SK-N-SH (cell line): ENCODE data around the gene CD86. TPM values are rescaled to one million over a fixed set of nuclear protein-coding genes. Genes with fewer than 3 reads are reported as not detected.

Source experiments
- CTCF ChIA-PET: fragments of 300-600, 350-600 bp; formaldehyde crosslinking; extraction: SDS; loops from one replicate; lab custom pipeline; 2021; lab: Yijun Ruan, JAX
- POLR2A ChIA-PET: fragments of 350-600 bp; sonication (Branson Sonifier 250); formaldehyde crosslinking; extraction: SDS; loops from one replicate; lab custom pipeline; 2020; ENCODE audit warnings: antibody characterized with exemption, inconsistent platforms; lab: Yijun Ruan, JAX
- DNase-seq: peaks from one replicate; pipeline ENCODE4 v3.0.0; 2012
- H2AFZ ChIP-seq: fragments of 200-600 bp; sonication (generic); 2 replicates; pipeline ENCODE4 v1.8.1; 2016; ENCODE audit warnings: antibody characterized with exemption, mild to moderate bottlenecking, low read depth
- H3F3A ChIP-seq: fragments of 200-600 bp; sonication (generic); replicated peaks from 2 replicates; pipeline ENCODE3; 2016; ENCODE audit warnings: antibody characterized with exemption, mild to moderate bottlenecking; ENCODE audit not compliant: insufficient read depth
- H3K27ac ChIP-seq, 2 experiments: fragments of 200-500 bp in 1 of 2; fragments of 200-600 bp in 1 of 2; sonication (Bioruptor generic) in 1 of 2; sonication (generic), shearing (Covaris generic) in 1 of 2; 2 replicates each; pipeline versions ENCODE4 v1.5.1 to v1.6.1; 2014 to 2016; ENCODE audit warnings: low read depth in 2 of 2, inconsistent platforms in 1 of 2, low read length in 1 of 2, mild to moderate bottlenecking in 1 of 2, mixed read lengths in 1 of 2
- H3K27me3 ChIP-seq: fragments of 200-600 bp; sonication (generic), shearing (Covaris generic); 2 replicates; pipeline ENCODE4 v1.6.1; 2016; ENCODE audit warnings: mixed run types; ENCODE audit not compliant: insufficient read depth
- H3K36me3 ChIP-seq, 2 experiments: fragments of 200-500 bp in 1 of 2; fragments of 200-600 bp in 1 of 2; sonication (Bioruptor generic) in 1 of 2; sonication (generic) in 1 of 2; replicated peaks in 1 of 2; 2 replicates each; pipeline versions ENCODE3 to v1.5.1; 2014 to 2016; ENCODE audit warnings: low read length in 1 of 2, mild to moderate bottlenecking in 1 of 2; ENCODE audit not compliant: insufficient read depth in 2 of 2, control insufficient read depth in 1 of 2
- H3K4me1 ChIP-seq, 2 experiments: fragments of 200-500 bp in 1 of 2; fragments of 200-600 bp in 1 of 2; sonication (Bioruptor generic) in 1 of 2; sonication (generic), shearing (Covaris generic) in 1 of 2; 2 replicates each; pipeline versions ENCODE4 v1.5.1 to v1.6.1; 2014 to 2016; ENCODE audit warnings: low read depth in 1 of 2, low read length in 1 of 2, mixed run types in 1 of 2; ENCODE audit not compliant: insufficient read depth in 2 of 2, control insufficient read depth in 1 of 2
- H3K4me2 ChIP-seq: fragments of 200-600 bp; sonication (generic), shearing (Covaris generic); 2 replicates; pipeline ENCODE4 v1.6.1; 2017; ENCODE audit warnings: mixed run types
- H3K4me3 ChIP-seq, 2 experiments: fragments of 200-500 bp in 1 of 2; fragments of 200-600 bp in 1 of 2; sonication (Bioruptor generic) in 1 of 2; sonication (generic), shearing (Covaris generic) in 1 of 2; 2 replicates each; pipeline versions ENCODE4 v1.5.1 to v1.8.1; 2014 to 2016; ENCODE audit warnings: low read depth in 2 of 2, inconsistent platforms in 1 of 2, low read length in 1 of 2, mild to moderate bottlenecking in 1 of 2, mixed read lengths in 1 of 2, moderate library complexity in 1 of 2
- H3K79me2 ChIP-seq: fragments of 200-600 bp; sonication (generic); 2 replicates; pipeline ENCODE4 v1.8.1; 2017; ENCODE audit warnings: mild to moderate bottlenecking; ENCODE audit not compliant: insufficient read depth
- H3K9ac ChIP-seq: fragments of 200-600 bp; sonication (generic); 2 replicates; pipeline ENCODE4 v1.6.1; 2017; ENCODE audit warnings: mixed run types
- H3K9me2 ChIP-seq: fragments of 200-600 bp; sonication (generic); 2 replicates; pipeline ENCODE4 v1.6.1; 2017; ENCODE audit warnings: mixed run types
- H3K9me3 ChIP-seq: fragments of 200-600 bp; sonication (generic); 2 replicates; pipeline ENCODE4 v1.6.1; 2017; ENCODE audit warnings: mixed run types, mild to moderate bottlenecking, moderate library complexity
- H4K20me1 ChIP-seq: fragments of 200-600 bp; sonication (generic); 2 replicates; pipeline ENCODE4 v1.6.1; 2017; ENCODE audit warnings: mild to moderate bottlenecking, mixed run types; ENCODE audit not compliant: insufficient read depth
- CHD2 ChIP-seq: fragments of 150-350 bp; IDR thresholded peaks from 2 replicates; pipeline ENCODE4 v1.6.1; 2018; ENCODE audit warnings: low read length; ENCODE audit not compliant: partially characterized antibody
- ELF1 ChIP-seq: IDR thresholded peaks from 2 replicates; pipeline ENCODE4 v1.4.0; 2012
- FOXM1 ChIP-seq: IDR thresholded peaks from 2 replicates; pipeline ENCODE4 v1.4.0; 2012; ENCODE audit warnings: low read depth, mild to moderate bottlenecking
- JUND ChIP-seq: IDR thresholded peaks from 2 replicates; pipeline ENCODE4 v1.4.0; 2012
- MEF2A ChIP-seq: IDR thresholded peaks from 2 replicates; pipeline ENCODE4 v1.4.0; 2012; ENCODE audit warnings: low read depth, borderline replicate concordance
- MXI1 ChIP-seq: IDR thresholded peaks from 2 replicates; pipeline ENCODE4 v1.6.1; 2012; ENCODE audit warnings: mild to moderate bottlenecking, low read depth, low read length, improper control_type of control experiment
- NFIC ChIP-seq: IDR thresholded peaks from 2 replicates; pipeline ENCODE4 v1.4.0; 2012; ENCODE audit warnings: borderline replicate concordance
- RAD21 ChIP-seq: IDR thresholded peaks from 2 replicates; pipeline ENCODE4 v1.6.1; 2012; ENCODE audit warnings: mild to moderate bottlenecking, low read length
- RCOR1 ChIP-seq: fragments of 150-350 bp; IDR thresholded peaks from 2 replicates; pipeline ENCODE4 v1.6.1; 2017; ENCODE audit warnings: antibody characterized with exemption, low read length
- RFX5 ChIP-seq: IDR thresholded peaks from 2 replicates; pipeline ENCODE4 v1.6.1; 2012; ENCODE audit warnings: mild to moderate bottlenecking, improper control_type of control experiment, low read length
- RXRA ChIP-seq: IDR thresholded peaks from 2 replicates; pipeline ENCODE4 v1.4.0; 2012; ENCODE audit warnings: low read depth, mild to moderate bottlenecking, borderline replicate concordance
- SIN3A ChIP-seq: IDR thresholded peaks from 2 replicates; pipeline ENCODE4 v1.6.1; 2012; ENCODE audit warnings: low read depth, mild to moderate bottlenecking, low read length, moderate library complexity, borderline replicate concordance
- YY1 ChIP-seq: IDR thresholded peaks from 2 replicates; pipeline ENCODE4 v1.4.0; 2012; ENCODE audit warnings: low read depth, mild to moderate bottlenecking
- WGBS: methylation state at CpG from one replicate; pipeline ENCODE4 v1.1.6; 2017; ENCODE audit warnings: low lambda C conversion rate; 5-methylcytosine and 5-hydroxymethylcytosine counted together
- polyA plus RNA-seq, 3 experiments: library from polyadenylated mRNA; depleted of rRNA; stranded (reverse); fragments of >200 nt; gene quantifications; 2 replicates each; pipeline ENCODE4 v1.2.3, GENCODE V29; 2012
- TF ChIP-seq, protein P1 (sequence below): IDR thresholded peaks from 2 replicates; pipeline ENCODE4; 2012
- TF ChIP-seq, protein P2 (sequence below): fragments of 150-350 bp; IDR thresholded peaks from 2 replicates; pipeline ENCODE4 v1.6.1; 2016; ENCODE audit warnings: mild to moderate bottlenecking, low read depth, low read length
- TF ChIP-seq, protein P3 (sequence below): IDR thresholded peaks from 2 replicates; pipeline ENCODE4 v1.6.1; 2012; ENCODE audit warnings: mild to moderate bottlenecking, low read depth, low read length, moderate library complexity
- TF ChIP-seq, protein P4 (sequence below): fragments of 200-600 bp; sonication (generic); IDR thresholded peaks from 2 replicates; pipeline ENCODE4 v1.6.1; 2017; ENCODE audit warnings: antibody characterized with exemption, mild to moderate bottlenecking, moderate library complexity

Gene CD86
- polyA plus RNA-seq, 1 of the 3 experiments (the other 2 are of a cell fraction) = not detected

DNA sequence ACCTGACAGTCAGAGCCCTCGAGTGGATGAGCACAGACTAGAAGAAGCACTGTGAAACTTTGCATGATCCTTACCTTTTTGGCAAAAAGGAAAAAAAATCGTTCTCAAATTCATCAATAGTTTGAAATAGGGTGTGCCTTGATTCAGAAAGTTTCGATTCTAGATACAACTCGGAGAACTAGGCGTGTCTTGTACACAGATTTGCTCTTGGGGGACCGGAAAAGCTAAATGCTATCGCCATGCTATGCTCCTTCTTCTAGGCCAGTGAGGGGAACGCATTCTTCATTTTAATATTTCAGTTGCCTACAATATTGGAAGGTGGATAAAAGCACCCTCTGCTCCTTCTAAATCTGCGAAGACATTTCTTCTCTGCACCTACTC is 25.0 kb downstream of the CD86 start (continued):
- TF ChIP-seq MXI1 (no peak), RAD21 (no peak)
- TF ChIP-seq, protein P1, sequence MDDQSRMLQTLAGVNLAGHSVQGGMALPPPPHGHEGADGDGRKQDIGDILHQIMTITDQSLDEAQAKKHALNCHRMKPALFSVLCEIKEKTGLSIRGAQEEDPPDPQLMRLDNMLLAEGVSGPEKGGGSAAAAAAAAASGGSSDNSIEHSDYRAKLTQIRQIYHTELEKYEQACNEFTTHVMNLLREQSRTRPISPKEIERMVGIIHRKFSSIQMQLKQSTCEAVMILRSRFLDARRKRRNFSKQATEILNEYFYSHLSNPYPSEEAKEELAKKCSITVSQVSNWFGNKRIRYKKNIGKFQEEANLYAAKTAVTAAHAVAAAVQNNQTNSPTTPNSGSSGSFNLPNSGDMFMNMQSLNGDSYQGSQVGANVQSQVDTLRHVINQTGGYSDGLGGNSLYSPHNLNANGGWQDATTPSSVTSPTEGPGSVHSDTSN = no peak

DNA sequence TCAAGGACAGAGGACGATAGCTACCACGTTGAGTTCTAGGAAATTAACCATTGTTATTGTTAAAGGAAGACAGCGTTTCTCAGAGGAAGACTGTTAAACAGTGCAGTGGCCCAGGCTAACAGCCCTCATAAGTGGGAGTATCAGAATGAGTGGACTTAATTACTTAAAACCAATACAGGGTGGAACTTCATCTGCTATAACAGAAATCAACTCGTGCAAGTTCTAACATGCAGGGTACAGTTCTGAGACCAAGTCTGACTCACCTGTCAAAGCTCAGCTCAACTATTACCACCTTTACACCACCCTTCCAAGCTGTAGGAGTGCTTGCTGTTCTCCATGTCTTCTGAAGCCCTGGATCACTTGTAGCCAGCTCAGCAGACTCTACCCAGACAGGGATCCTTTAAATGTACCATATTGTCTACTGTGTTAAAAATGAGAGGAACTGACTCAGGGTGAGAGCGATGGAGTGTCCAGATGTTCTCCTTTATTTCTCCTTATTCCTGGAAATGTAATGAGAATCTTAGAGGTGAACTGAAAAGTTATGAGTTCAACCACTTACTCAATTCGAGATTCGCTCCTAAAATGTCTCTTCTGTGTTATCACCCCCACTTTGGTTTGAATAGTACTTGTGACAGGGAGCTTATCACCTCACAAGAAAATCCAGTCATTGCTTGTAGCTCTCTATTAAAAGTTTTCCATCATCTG is 26.5 kb downstream of the CD86 start:
- Histone ChIP-seq H2AFZ (no peak overlapping the region), H3K9ac (no peak overlapping the region), H3K27me3 (peaks cover 23% of the 10 kb centered on the region), H3F3A (no peaks in the 10 kb centered on the region), H3K4me3 (no peak overlapping the region), H3K4me1 (no peaks in the 10 kb centered on the region), H3K9me2 (no peaks in the 10 kb centered on the region), H3K27ac (no peak overlapping the region), H3K36me3 (no peaks in the 10 kb centered on the region), H3K79me2 (no peaks in the 10 kb centered on the region), H3K4me2 (no peak overlapping the region), H3K9me3 (no peaks in the 10 kb centered on the region), H4K20me1 (no peaks in the 10 kb centered on the region)
- TF ChIP-seq ELF1 (no peak), CHD2 (no peak)
- POLR2A ChIA-PET = no interaction called here
- no peak for DNase-seq
- CTCF ChIA-PET = interaction anchor here (0.9 kb wide), 1 partner anchor 20 kb away, joined by 3 read pairs; no protein-coding TSS in a partner anchor
- 1% methylated on average over 7 of the region's 7 CpGs for WGBS

DNA sequence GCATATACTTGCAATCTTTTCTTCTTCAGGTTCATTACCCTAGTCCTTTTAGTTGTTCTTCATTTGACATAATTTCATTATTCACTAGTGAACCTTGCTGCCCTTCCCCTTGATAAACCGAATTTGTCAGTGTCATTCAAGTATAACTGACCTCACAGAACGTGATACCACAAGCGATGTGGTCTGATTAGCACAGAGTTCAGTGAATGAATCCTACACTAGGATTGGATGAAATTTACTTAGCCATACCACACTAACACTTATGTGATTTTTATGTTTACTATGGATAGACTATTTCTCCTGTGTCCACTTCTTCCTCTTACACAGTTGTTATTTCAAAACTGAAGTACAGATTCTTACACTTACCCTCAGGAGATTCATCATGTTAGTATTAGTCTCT is 27.2 kb downstream of the CD86 start:
- Histone ChIP-seq H3K4me3 (no peak overlapping the region), H4K20me1 (no peaks in the 10 kb centered on the region), H3K4me2 (no peak overlapping the region), H3K9me2 (no peaks in the 10 kb centered on the region), H3K79me2 (no peaks in the 10 kb centered on the region), H3K27ac (no peak overlapping the region), H2AFZ (no peak overlapping the region), H3K36me3 (no peaks in the 10 kb centered on the region)
- DNase-seq = no peak
- CTCF ChIA-PET = interaction anchor here (0.9 kb wide), 1 partner anchor 19 kb away, joined by 3 read pairs; no protein-coding TSS in a partner anchor
- TF ChIP-seq SIN3A (no peak), RCOR1 (no peak), JUND (no peak), MEF2A (no peak), RXRA (no peak), NFIC (no peak), FOXM1 (no peak), CHD2 (no peak), MXI1 (no peak), RFX5 (no peak), YY1 (no peak)
- TF ChIP-seq, protein P2, sequence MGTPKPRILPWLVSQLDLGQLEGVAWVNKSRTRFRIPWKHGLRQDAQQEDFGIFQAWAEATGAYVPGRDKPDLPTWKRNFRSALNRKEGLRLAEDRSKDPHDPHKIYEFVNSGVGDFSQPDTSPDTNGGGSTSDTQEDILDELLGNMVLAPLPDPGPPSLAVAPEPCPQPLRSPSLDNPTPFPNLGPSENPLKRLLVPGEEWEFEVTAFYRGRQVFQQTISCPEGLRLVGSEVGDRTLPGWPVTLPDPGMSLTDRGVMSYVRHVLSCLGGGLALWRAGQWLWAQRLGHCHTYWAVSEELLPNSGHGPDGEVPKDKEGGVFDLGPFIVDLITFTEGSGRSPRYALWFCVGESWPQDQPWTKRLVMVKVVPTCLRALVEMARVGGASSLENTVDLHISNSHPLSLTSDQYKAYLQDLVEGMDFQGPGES = no peak
- TF ChIP-seq, protein P3, sequence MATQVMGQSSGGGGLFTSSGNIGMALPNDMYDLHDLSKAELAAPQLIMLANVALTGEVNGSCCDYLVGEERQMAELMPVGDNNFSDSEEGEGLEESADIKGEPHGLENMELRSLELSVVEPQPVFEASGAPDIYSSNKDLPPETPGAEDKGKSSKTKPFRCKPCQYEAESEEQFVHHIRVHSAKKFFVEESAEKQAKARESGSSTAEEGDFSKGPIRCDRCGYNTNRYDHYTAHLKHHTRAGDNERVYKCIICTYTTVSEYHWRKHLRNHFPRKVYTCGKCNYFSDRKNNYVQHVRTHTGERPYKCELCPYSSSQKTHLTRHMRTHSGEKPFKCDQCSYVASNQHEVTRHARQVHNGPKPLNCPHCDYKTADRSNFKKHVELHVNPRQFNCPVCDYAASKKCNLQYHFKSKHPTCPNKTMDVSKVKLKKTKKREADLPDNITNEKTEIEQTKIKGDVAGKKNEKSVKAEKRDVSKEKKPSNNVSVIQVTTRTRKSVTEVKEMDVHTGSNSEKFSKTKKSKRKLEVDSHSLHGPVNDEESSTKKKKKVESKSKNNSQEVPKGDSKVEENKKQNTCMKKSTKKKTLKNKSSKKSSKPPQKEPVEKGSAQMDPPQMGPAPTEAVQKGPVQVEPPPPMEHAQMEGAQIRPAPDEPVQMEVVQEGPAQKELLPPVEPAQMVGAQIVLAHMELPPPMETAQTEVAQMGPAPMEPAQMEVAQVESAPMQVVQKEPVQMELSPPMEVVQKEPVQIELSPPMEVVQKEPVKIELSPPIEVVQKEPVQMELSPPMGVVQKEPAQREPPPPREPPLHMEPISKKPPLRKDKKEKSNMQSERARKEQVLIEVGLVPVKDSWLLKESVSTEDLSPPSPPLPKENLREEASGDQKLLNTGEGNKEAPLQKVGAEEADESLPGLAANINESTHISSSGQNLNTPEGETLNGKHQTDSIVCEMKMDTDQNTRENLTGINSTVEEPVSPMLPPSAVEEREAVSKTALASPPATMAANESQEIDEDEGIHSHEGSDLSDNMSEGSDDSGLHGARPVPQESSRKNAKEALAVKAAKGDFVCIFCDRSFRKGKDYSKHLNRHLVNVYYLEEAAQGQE = no peak
- TF ChIP-seq, protein P4, sequence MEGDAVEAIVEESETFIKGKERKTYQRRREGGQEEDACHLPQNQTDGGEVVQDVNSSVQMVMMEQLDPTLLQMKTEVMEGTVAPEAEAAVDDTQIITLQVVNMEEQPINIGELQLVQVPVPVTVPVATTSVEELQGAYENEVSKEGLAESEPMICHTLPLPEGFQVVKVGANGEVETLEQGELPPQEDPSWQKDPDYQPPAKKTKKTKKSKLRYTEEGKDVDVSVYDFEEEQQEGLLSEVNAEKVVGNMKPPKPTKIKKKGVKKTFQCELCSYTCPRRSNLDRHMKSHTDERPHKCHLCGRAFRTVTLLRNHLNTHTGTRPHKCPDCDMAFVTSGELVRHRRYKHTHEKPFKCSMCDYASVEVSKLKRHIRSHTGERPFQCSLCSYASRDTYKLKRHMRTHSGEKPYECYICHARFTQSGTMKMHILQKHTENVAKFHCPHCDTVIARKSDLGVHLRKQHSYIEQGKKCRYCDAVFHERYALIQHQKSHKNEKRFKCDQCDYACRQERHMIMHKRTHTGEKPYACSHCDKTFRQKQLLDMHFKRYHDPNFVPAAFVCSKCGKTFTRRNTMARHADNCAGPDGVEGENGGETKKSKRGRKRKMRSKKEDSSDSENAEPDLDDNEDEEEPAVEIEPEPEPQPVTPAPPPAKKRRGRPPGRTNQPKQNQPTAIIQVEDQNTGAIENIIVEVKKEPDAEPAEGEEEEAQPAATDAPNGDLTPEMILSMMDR = no peak
- TF ChIP-seq, all 33 proteins: peak for 0
- Histone ChIP-seq H3F3A (no peaks in the 10 kb centered on the region), H3K4me1 (no peaks in the 10 kb centered on the region), H3K9ac (no peak overlapping the region), H3K9me3 (no peaks in the 10 kb centered on the region), H3K27me3 (peaks cover 27% of the 10 kb centered on the region)
- 1% methylated on average over 3 of the region's 3 CpGs for WGBS
- POLR2A ChIA-PET = no interaction called here
